NCI-H1417 treated with DMSO at 0.1 percent for 48 hours (cell line): ENCODE measurements around the gene GRB7.
"Not testable (repeated sequence)": the region's sequence is repeated elsewhere in the genome, so short reads cannot be mapped to it uniquely, and the experiment has no call there.

Source experiments
- DNase-seq: peaks from one replicate; lab custom pipeline; 2025; lab: John Stamatoyannopoulos, UW

The GRB7 gene

DNA sequence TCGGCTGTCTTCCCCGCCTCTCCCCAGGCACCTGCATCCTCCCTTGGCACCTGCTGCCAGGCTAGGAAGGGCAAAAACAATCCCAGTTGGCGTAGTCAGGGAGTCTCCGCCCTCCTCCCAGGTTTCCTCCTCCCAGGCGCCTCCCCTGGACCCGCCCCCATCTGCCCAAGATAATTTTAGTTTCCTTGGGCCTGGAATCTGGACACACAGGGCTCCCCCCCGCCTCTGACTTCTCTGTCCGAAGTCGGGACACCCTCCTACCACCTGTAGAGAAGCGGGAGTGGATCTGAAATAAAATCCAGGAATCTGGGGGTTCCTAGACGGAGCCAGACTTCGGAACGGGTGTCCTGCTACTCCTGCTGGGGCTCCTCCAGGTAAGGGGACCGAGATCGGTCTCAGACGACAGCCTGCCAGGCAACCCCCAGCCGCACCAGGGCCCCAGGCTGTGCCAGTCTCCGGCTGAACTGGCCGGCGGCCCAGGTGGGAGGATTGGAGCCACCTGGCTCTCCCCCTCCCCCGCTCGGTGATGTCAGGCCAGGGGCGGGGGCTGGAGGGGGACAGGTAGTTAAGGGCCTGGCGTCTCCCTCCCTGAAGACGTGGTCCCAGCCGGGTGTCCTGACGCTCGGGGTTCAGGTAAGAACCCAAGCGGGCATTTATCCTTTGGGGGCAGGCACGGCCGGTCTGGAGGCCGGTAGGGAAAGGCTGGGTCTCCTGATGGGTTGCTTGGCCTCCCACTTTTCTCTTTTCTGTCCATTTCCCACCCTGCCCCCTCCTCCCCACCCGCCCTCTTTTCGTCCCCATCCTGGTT, at the start of gene GRB7:
GRB7 (plus strand) TSS at position 179 of the 808 bp plus-strand sequence. CDS start 4,364 bp downstream, outside the sequence.
- DNase-seq: no peak

DNA sequence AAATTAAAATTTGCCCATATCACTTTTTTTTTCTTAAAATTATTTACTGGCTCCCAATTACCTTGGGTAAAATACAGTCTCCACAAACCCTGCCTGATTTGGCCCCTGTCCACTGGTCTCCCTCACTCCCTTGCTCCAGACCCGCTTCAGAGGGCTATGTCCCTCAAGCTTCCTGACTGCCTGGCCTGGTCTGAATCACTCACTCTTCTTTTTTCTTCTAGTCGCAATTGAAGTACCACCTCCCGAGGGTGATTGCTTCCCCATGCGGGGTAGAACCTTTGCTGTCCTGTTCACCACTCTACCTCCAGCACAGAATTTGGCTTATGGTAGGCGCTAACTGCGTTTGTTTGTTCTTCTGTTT, 49.3 kb upstream of the GRB7 start:
- no peak for DNase-seq

- no peak for DNase-seq
Observed at GRCh38 chr17:39688945-39689344, 48.8 kb upstream of the GRB7 start.

DNA sequence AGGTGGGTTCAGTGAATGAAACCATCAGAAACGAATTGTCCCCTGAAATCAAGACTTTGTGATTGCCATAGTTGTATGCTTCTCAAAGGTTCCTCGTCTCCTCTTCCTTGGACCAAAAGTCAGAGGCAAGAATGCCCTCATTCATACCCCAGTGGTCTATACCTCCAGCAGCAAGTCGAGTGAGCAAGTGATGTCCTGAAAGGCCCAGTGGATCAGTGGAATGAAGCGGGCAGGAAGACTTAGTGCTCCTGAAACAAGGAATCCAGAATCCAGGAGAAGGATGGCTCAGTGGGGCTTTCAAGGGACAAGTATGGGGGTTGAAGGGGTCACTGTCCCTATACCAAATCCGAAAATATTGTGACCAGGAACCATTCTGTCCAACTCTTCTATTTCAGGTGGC, 43.1 kb upstream of the GRB7 start:
- no peak for DNase-seq

GRCh38 chr17:39695089-39695474, 42.7 kb upstream of the GRB7 start:
- no peak for DNase-seq

- DNase-seq: no peak
Observed at GRCh38 chr17:39696731-39697130, 41.0 kb upstream of the GRB7 start.

DNA sequence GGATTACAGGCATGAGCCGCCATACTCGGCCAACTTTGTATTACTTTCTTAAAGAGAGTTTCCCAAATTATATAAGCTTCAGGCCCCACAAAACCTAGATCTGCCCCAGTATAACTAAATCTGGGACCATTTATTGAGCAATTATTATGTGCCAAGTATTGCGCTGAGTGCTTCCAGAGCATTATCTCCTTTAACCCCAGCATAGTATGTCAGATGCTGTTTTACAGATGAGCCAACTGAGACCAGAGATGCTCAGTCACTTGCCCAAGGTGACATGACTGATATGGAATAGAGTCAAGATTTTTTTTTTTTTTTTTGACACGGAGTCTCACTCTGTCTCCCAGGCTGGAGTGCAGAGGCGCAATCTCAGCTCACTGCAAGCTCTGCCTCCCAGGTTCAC, 39.8 kb upstream of the GRB7 start:
- DNase-seq: no peak

GRCh38 chr17:39699157-39699817, 38.5 kb upstream of the GRB7 start:
- DNase-seq: not testable (repeated sequence)

- DNase-seq: no peak
Observed at GRCh38 chr17:39699818-39700147, 38.0 kb upstream of the GRB7 start, which contains the start of gene ERBB2. Gene ERBB2, plus strand, starts transcription at chr17:39700064. Its CDS starts 175 bp downstream, at chr17:39700239.

DNA sequence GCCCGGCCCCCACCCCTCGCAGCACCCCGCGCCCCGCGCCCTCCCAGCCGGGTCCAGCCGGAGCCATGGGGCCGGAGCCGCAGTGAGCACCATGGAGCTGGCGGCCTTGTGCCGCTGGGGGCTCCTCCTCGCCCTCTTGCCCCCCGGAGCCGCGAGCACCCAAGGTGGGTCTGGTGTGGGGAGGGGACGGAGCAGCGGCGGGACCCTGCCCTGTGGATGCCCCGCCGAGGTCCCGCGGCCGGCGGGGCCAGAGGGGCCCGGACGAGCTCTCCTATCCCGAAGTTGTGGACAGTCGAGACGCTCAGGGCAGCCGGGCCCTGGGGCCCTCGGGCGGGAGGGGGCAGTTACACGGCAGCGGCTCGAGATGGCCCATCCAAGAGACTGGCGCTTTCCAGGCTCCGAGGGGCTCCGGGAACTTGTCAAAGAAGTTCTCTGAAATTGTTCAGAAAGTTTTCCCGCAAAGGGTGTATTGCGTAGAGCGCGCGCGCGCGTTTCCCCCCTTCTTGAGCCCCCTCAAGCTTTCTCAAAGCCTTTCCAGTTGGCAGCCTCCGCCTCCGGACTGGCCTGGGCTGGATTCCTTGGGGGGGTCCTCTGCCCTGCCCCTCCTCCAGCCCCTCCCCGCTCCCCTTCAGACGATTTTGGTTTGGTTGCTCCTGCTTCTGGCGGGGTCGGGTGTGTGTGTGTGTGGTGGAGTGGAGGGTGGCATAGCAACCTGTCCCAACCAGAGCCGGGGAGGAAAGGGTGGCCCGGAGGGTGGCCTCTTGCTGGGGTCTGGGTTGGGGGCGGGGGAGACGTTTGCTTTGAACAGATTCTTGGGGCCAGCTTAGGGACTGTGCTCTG, 37.4 kb upstream of the GRB7 start:
- DNase-seq: no peak

DNA sequence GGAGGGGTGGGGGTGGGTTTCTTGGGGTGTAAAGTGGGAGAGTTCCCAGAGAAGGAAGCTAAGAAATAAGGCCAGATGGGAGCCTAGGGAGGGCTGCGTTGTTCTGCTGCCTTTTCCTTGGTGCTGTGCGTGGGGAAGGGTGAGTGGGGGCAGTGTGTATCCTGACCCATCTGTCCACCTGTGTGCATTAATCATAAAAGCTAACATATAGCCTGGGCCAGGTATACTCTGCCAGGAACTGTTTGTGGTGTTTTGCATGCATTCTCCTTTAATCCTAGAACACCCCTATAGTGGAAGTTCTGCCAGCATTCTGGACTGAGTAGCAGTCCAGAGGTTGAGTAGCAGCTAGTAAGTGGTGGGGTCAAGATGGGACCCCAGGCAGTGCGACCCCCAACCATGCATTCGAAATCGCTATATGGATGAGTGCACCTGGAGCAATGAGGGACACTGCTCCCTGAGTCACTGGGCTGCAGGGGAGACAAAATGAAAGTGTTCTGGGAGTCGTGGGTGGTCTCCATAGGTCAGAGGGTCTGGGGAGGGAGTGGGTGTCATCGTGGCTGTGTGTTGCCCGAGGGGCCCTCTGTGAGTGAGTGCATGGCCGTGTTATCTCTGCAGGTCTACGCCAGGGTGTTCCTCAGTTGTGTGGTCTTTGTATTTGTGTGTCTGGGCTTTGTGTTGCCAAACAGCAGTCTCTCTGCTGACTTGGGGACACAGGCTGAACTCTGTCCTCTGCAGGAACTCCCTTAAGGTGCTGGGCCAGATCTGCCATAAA, 36.5 kb upstream of the GRB7 start:
- no peak for DNase-seq

DNA sequence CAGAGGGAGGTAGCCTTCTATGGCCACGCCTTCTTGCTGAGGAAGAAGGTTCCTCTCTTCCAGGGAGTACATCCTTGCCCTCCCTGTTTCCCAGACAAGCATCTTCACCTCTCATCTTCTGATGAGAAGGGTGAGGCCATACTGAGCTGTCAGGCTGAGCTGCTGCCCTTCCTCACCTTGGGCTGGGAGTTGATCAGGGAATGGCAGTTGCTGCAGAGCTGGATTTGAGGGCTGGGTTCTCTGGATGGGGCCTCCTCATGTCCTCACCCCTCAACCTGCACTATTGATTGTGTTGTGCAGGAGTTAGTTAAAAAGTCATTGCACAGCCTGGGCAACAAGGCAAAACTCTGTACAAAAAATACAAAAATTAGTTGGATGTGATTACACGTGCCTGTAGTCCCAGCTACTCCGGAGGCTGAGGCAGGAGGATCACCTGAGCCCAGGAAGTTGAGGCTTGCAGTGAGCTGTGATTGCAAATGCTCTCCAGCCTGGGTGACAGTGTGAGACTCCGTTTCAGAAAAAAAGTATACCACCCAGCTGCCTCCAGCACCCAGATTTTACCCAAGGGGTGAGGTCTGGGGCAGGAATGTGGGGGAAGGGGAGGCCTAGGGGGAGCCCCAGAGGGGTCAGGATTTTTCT, 35.8 kb upstream of the GRB7 start:
- DNase-seq: no peak

GRCh38 chr17:39702901-39703893, 34.5 kb upstream of the GRB7 start:
- no peak for DNase-seq

DNA sequence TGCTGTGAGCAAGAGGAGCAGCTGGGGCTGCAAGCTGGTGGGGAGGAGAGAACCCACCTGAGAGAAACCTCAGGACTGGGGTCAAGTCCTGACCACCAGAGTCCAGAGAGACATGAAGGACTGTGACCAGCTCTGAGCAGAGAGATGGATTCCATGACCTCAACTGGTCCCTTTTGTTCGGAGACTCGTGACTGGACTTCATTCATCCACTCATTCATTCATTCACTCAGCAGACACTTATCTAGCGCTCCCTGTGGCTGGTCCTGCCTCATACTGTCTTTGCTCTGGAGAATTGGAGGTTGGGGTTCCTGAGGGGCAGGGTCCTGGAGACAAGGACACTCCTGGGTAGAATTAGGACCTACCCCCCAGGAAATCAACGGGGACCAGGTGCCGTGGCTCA, 33.8 kb upstream of the GRB7 start:
- DNase-seq: no peak

DNA sequence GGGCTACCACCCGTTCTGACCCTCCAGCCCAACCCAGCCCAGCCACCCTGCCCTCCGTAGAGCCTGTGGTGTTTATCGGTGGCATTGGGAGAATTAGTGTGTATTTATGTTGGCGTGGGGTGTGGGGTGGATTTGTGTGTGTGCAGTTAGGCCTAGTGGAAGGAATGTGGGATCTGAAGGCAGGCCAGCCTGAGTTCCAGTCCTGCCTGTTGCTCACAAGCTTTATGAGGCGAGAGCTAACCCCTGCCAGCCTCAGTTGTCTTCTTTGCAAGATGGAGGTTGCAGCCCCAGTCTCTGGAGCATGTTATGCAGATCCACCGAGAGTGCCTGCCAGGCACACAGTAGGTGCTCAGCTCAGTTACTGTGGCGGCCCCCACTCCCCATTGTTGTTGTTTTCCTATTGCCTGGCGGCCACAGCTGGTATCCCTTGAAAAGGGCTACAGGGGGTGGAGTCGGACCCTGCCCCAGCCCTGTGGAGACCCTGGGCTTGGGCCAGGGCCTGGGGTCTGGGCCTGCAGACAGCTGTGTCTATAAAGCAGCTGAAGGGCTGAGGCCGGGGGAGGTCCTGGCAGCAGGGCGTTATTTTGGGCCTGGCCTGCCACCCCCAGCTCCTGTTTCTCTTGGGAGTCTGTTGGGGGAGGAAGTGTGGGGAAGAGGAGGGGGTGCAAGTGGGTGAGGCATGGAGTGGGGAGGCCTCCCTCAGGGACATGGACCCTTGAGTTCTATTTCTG, 32.8 kb upstream of the GRB7 start:
- DNase-seq: no peak

DNA sequence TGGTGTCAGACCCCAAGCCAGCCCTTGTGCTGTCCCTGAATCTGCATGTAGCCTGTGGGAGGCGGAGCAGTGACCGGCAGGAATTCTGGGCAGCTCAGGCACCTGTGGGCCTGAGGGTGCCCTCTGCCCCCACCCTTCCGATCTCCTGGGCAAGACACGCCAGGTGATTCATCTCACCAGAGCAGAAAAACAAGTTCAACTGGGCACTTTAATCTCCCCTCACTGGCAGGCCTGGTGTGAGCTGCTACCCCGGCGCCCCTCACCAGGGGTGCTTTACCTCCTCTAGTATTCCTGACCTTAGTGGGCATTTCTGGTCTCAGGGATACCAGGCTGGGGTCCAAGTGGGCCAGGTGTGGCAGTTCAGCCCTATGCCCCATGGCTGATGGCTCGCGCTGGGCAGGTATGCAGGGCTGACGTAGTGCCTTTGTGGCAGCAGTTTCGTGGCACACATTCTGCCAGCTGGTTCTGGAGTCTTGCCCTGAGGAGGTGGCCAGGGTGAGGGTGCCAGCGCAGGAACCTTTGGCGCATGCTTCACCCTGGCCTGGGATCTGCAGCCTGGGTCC, 31.9 kb upstream of the GRB7 start:
- DNase-seq: no peak

DNA sequence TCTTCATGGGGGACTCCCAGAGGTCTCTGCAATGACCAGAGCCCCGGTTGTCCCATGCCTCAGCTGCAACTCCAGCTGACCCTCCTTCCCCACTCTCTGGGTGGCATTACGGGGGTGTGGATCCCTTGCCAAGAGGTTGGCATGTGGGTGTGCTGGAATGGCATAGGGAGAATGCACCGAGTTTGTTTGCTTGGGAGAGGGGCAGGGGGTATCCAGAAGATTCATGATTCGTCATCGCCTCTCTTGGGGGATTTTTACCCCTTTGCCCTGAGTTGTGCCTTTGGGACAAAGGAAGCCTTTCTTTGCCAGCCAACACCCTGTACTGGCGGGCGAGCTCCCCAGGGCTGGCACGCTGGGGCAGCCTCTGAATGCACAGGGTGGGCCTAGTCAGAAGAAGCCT, 31.4 kb upstream of the GRB7 start:
- no peak for DNase-seq

GRCh38 chr17:39706921-39707337, 30.8 kb upstream of the GRB7 start:
- no peak for DNase-seq

DNA sequence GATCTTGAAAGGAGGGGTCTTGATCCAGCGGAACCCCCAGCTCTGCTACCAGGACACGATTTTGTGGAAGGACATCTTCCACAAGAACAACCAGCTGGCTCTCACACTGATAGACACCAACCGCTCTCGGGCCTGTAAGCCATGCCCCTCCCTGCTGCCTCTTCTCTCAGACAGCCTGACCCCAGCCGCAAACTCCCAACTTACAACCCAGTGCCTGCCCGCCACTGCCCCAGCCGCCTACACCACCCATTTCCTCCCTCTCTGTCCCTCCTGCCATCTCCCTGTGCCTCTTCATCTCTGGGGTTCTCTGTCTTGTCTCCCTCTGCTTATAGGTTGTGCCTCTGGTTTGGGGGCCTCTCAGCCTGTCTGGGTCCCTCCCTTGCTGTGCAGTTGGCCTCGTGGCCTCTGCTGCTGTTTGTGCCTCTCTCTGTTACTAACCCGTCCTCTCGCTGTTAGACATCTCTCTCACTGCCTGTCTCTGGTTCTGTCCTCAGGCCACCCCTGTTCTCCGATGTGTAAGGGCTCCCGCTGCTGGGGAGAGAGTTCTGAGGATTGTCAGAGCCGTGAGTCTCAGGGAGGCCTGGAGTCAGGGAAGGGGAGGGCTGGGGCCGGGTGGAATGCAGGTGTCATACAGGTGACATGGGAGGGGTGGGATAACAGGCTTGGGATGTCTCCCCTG, 28.3 kb upstream of the GRB7 start:
- no peak for DNase-seq
